ENCODE measurements around the gene RBM19. TPM values are rescaled to one million over a fixed set of nuclear protein-coding genes. Genes with fewer than 3 reads are reported as not detected.

Gene RBM19
- total and polyA plus RNA-seq, 3 donors from 2014 or later = 28.9 to 55.4 (median 49.5) TPM

DNA sequence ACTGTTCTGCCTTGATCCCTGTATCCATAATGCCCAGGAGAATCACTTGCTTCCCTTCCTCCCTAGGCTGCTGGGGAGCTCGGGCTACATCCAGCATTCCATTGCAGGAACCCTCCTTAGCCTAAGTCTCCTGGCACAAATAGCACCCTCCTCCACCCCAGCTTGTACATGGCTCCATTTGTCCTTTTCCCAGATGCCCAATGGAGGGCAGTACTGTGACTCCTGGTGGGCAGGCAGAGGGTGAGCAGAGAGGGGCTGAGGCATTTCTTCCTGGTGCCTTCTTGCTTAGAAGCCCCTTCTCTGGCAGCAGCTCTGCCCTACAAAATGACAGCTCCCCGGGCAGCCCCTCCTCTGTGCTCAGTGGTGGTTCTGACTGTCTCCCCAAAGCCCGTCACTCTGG is 86.5 kb downstream of the RBM19 start:
- Histone ChIP-seq H3K9me3 (no peaks in the 10 kb centered on the region), H3K36me3 (ENCODE audit: low read depth, missing control alignments) (no peaks in the 10 kb centered on the region), H3K4me3 (no peak overlapping the region), H3K4me1 (no peaks in the 10 kb centered on the region), H3K27me3 (no peaks in the 10 kb centered on the region), H3K27ac (no peak overlapping the region)
- WGBS, 2 donors = 89 to 95% methylated on average over 3 of the region's 3 CpGs
- intact Hi-C loops (cut with DNase I; ENCODE audit: low total_unique reads) = no loop called here
- DNase-seq = no peak
- TF ChIP-seq POLR2A (IDR thresholded peaks at IDR 0.05) = no peak
- TF ChIP-seq, protein P1, sequence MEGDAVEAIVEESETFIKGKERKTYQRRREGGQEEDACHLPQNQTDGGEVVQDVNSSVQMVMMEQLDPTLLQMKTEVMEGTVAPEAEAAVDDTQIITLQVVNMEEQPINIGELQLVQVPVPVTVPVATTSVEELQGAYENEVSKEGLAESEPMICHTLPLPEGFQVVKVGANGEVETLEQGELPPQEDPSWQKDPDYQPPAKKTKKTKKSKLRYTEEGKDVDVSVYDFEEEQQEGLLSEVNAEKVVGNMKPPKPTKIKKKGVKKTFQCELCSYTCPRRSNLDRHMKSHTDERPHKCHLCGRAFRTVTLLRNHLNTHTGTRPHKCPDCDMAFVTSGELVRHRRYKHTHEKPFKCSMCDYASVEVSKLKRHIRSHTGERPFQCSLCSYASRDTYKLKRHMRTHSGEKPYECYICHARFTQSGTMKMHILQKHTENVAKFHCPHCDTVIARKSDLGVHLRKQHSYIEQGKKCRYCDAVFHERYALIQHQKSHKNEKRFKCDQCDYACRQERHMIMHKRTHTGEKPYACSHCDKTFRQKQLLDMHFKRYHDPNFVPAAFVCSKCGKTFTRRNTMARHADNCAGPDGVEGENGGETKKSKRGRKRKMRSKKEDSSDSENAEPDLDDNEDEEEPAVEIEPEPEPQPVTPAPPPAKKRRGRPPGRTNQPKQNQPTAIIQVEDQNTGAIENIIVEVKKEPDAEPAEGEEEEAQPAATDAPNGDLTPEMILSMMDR (IDR thresholded peaks at IDR 0.05) = no peak

DNA sequence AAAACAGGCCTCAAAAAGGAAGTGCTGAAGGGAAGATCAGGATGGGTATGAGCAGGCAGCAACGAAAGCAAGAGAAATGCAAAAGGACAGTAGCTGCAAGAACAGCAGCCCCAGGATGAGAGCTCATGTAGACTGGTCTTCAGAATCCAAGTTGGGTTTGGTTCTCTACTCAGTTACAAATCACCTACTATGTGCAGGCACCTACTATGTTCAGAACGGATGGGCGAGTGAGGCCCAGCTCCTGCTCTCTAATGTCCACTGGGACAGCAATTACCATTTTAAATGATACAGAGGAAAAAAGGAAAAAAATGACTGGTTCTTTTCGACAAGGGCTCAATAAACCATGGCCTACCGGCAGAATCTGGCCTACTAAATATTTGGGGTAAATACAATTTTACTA is 88.5 kb downstream of the RBM19 start:
- Histone ChIP-seq H3K27ac (no peak overlapping the region), H3K9me3 (no peaks in the 10 kb centered on the region), H3K4me1 (no peaks in the 10 kb centered on the region), H3K27me3 (no peaks in the 10 kb centered on the region), H3K36me3 (ENCODE audit: low read depth, missing control alignments) (no peaks in the 10 kb centered on the region), H3K4me3 (no peak overlapping the region)
- intact Hi-C loops (cut with DNase I; ENCODE audit: low total_unique reads) = no loop called here
- TF ChIP-seq, protein P1 (IDR thresholded peaks at IDR 0.05) = no peak
- no peak for TF ChIP-seq POLR2A (IDR thresholded peaks at IDR 0.05)
- DNase-seq = no peak
- 94 to 98% methylated on average over 5 of the region's 5 CpGs for WGBS, 2 donors

GRCh38 chr12:113876160-113876559 is 90.0 kb downstream of the RBM19 start:
- 95 to 100% methylated on average over 2 of the region's 2 CpGs for WGBS, 2 donors
- TF ChIP-seq POLR2A (IDR thresholded peaks at IDR 0.05) = no peak
- TF ChIP-seq, protein P1 (IDR thresholded peaks at IDR 0.05) = no peak
- DNase-seq = no peak
- intact Hi-C loops (cut with DNase I; ENCODE audit: low total_unique reads) = no loop called here
- Histone ChIP-seq H3K27ac (no peak overlapping the region), H3K27me3 (no peaks in the 10 kb centered on the region), H3K9me3 (no peaks in the 10 kb centered on the region), H3K4me3 (no peak overlapping the region), H3K36me3 (ENCODE audit: low read depth, missing control alignments) (no peaks in the 10 kb centered on the region), H3K4me1 (no peaks in the 10 kb centered on the region)

DNA sequence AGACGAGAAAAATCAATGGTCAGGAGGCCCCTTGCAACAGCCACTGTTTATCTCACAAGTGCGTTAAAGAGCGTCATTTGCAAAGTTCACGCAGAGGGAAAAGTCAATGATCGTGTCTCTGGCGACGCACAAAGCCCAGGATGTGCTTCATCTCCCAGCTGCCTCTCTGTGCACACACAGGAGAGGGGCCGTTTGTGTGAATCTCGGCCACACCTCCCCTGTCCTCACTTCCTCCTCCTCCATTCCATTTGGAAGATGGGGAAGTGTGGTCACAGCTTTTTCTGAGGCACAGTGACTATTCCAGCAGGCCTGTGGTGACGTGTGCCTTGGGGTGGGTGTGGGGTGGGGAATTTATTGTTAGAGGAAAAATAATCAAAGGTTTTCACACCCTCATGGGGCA is 90.4 kb downstream of the RBM19 start:
- no peak for TF ChIP-seq POLR2A (IDR thresholded peaks at IDR 0.05)
- TF ChIP-seq, protein P1 (IDR thresholded peaks at IDR 0.05) = no peak
- H3K4me1 ChIP-seq = no peaks in the 10 kb centered on the region
- 87 to 88% methylated on average over 10 of the region's 10 CpGs for WGBS, 2 donors
- intact Hi-C loops (cut with DNase I; ENCODE audit: low total_unique reads) = no loop called here
- no peaks in the 10 kb centered on the region for H3K9me3 ChIP-seq
- no peak overlapping the region for H3K4me3 ChIP-seq
- no peak for DNase-seq
- H3K27ac ChIP-seq = no peak overlapping the region
- H3K36me3 ChIP-seq (ENCODE audit: low read depth, missing control alignments) = no peaks in the 10 kb centered on the region
- H3K27me3 ChIP-seq = no peaks in the 10 kb centered on the region

DNA sequence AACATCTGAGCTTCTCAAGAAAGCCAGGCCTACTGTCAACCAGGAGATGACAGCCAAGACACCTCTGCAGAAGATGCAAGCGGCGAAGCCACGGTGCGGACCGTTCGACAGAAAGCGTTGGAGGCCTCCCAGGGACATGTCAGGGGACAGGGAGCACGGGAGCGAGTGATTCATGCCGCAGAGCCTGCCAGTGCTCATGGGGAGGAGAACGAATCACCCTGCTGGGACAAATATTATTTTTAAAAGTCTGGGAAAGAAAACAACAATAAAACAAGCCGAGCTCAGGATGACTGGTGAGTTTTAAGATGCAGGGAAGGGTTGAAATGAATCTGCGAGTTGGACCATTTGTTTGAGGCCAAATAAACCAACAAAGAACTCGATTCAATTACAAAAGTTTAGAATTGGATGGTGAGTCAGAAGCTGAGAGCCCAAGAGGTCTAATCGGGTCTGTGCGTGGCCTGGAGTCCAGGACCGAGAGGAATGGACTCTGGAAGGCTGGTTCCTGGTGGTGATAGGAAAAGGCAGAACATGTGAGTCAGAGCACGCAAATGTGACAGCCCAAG is 91.0 kb downstream of the RBM19 start:
- TF ChIP-seq POLR2A (IDR thresholded peaks at IDR 0.05) = no peak
- TF ChIP-seq, protein P1 (IDR thresholded peaks at IDR 0.05) = no peak
- intact Hi-C loops (cut with DNase I; ENCODE audit: low total_unique reads) = no loop called here
- Histone ChIP-seq H3K36me3 (ENCODE audit: low read depth, missing control alignments) (no peaks in the 10 kb centered on the region), H3K27me3 (no peaks in the 10 kb centered on the region), H3K4me3 (no peak overlapping the region), H3K9me3 (no peaks in the 10 kb centered on the region), H3K27ac (no peak overlapping the region), H3K4me1 (no peaks in the 10 kb centered on the region)
- WGBS, 2 donors = 92 to 97% methylated on average over 11 to 18 of the region's 18 CpGs
- no peak for DNase-seq
